ENCODE data around the gene OR52B6.
"Not testable (repeated sequence)": the region's sequence is repeated elsewhere in the genome, so short reads cannot be mapped to it uniquely, and the experiment has no call there.

OR52B6 gene

DNA sequence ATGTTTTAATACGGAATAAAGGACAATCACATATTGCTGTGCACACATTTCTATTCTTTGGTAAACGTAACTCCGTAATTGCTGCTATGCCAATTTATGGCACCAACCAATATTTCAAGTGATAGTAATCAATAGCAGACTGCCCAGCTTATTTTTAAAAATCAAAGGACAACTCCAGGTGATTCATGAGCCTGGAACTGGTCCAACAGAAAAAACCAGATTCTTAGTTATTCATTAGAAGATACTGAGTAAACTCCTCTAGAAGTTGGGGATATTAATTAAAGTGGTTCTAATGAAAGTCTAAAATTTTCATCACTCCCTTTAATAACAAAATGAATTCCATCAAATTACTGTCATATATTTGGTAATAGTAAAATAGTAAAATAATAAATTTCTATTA, 22.9 kb upstream of the OR52B6 start:
- DNase-seq (ENCODE audit: low read depth): no peak
- H3K9ac ChIP-seq (ENCODE audit: low read length): no peak overlapping the region
- H3K4me3 ChIP-seq (ENCODE audit: low read length): no peak overlapping the region
- H3K4me1 ChIP-seq (ENCODE audit: control insufficient read depth, insufficient read depth, low read length): peaks cover 4% of the 10 kb centered on the region
- no peaks in the 10 kb centered on the region for H3K27me3 ChIP-seq (replicated peaks; ENCODE audit: control insufficient read depth, insufficient read depth, low read length)
- H3K36me3 ChIP-seq (ENCODE audit: control insufficient read depth, insufficient read depth, low read length, severe bottlenecking): no peaks in the 10 kb centered on the region
- no peaks in the 10 kb centered on the region for H3K9me3 ChIP-seq (ENCODE audit: control insufficient read depth, low read length)

DNA sequence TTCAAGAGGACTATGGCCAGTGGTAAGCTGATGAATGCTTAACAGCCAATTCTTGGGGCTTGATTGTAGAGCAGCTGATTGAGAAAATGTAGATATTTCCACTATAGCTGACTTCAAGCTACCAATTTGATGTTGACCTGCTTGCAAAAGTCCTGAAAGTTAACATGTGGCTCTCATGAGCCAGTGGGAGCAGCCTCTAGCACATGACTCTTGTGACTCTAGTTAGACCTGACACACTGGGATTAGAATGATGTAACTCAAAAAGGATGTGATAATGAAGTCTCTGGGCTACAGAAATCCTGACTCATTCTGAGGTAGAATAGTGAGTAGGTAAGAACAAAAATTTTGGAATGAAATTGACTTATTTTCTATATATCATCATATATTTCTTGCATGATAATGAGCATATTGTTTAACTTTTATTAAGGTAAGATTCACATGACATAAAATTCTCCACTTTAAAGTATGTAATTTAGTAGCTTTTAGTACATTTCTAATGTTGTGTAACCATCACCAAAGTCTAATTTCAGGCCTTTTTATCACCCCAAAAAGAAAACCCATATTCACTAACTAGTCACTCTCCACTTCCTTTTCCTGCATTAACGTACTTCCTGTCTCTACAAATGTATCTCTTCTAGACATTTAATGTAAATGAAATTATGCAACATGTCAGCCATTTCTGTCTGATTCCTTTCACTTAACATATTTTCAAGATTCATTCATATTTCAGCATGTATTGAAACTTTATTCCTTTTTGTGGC, 16.2 kb upstream of the OR52B6 start:
- Histone ChIP-seq H3K27me3 (replicated peaks; ENCODE audit: control insufficient read depth, insufficient read depth, low read length) (no peaks in the 10 kb centered on the region), H3K9me3 (ENCODE audit: control insufficient read depth, low read length) (no peaks in the 10 kb centered on the region), H3K4me1 (ENCODE audit: control insufficient read depth, insufficient read depth, low read length) (no peaks in the 10 kb centered on the region), H3K9ac (ENCODE audit: low read length) (no peak overlapping the region), H3K4me3 (ENCODE audit: low read length) (no peak overlapping the region), H3K36me3 (ENCODE audit: control insufficient read depth, insufficient read depth, low read length, severe bottlenecking) (no peaks in the 10 kb centered on the region)
- DNase-seq (ENCODE audit: low read depth): no peak

DNA sequence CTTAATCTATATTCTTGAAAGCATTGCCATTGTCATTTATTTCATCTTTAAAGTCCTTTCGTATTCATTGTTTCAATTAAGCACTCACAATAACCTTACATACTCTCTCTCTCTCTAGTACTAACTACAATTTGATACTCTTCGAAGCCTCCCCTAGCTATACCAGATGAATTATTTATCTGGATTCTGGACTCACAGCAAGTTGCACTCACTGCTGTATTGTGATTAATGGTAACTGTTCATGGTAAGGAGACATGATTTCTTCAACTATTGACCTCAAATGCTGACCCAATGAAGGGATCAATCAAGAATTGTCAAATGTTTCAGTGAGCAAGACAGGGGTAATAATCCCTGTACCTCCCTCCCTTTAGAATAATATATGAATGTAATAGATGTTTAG, 6.0 kb upstream of the OR52B6 start:
- Histone ChIP-seq H3K27me3 (replicated peaks; ENCODE audit: control insufficient read depth, insufficient read depth, low read length) (peaks cover 3% of the 10 kb centered on the region), H3K9ac (ENCODE audit: low read length) (no peak overlapping the region), H3K4me1 (ENCODE audit: control insufficient read depth, insufficient read depth, low read length) (no peaks in the 10 kb centered on the region), H3K36me3 (ENCODE audit: control insufficient read depth, insufficient read depth, low read length, severe bottlenecking) (no peaks in the 10 kb centered on the region), H3K4me3 (ENCODE audit: low read length) (no peak overlapping the region), H3K9me3 (ENCODE audit: control insufficient read depth, low read length) (no peaks in the 10 kb centered on the region)
- no peak for DNase-seq (ENCODE audit: low read depth)

DNA sequence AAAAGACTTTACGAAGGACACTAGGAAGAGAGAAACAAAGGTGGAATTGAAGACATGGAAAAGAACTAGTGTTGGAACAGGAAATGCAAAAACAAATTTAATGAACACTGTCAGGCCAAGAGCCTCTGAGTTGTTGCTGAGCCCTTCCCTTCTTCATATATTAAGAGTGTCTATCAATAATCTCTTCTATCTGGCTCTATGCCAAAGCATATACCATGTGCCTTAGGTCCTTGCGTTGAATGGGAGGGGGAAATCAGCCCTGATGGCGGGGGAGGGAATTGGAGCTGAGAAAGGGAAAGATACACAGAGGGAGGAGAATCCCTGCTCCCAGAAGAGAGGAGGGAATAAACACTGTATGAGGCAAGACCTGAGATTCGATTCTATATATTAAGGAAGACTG, 5.5 kb upstream of the OR52B6 start:
- Histone ChIP-seq H3K27me3 (replicated peaks; ENCODE audit: control insufficient read depth, insufficient read depth, low read length) (peaks cover 3% of the 10 kb centered on the region), H3K4me3 (ENCODE audit: low read length) (no peak overlapping the region), H3K9ac (ENCODE audit: low read length) (no peak overlapping the region), H3K36me3 (ENCODE audit: control insufficient read depth, insufficient read depth, low read length, severe bottlenecking) (no peaks in the 10 kb centered on the region), H3K9me3 (ENCODE audit: control insufficient read depth, low read length) (no peaks in the 10 kb centered on the region), H3K4me1 (ENCODE audit: control insufficient read depth, insufficient read depth, low read length) (no peaks in the 10 kb centered on the region)
- no peak for DNase-seq (ENCODE audit: low read depth)

DNA sequence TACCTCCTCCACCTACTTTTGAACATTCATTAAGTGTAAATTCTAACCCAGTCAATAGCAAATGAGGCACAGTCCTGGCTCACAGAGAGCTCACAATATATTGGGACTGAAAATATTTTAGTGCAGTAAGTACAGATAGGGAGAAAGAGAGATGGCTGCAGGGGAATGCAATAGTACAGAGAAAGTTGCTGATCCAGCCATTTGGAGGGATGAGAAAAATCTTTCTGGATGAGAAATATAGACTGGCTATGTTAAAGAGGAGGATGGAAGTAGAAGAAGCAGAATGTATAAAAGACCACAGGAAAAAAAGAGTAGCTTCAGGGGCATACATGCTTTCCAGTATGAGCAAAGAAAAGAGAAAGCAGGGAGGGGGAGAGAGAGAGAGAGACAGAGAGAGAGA, 3.6 kb upstream of the OR52B6 start:
- no peak overlapping the region for H3K4me3 ChIP-seq (ENCODE audit: low read length)
- H3K9me3 ChIP-seq (ENCODE audit: control insufficient read depth, low read length): no peaks in the 10 kb centered on the region
- no peak overlapping the region for H3K9ac ChIP-seq (ENCODE audit: low read length)
- peaks cover 3% of the 10 kb centered on the region for H3K27me3 ChIP-seq (replicated peaks; ENCODE audit: control insufficient read depth, insufficient read depth, low read length)
- no peak for DNase-seq (ENCODE audit: low read depth)
- no peaks in the 10 kb centered on the region for H3K4me1 ChIP-seq (ENCODE audit: control insufficient read depth, insufficient read depth, low read length)
- no peaks in the 10 kb centered on the region for H3K36me3 ChIP-seq (ENCODE audit: control insufficient read depth, insufficient read depth, low read length, severe bottlenecking)

DNA sequence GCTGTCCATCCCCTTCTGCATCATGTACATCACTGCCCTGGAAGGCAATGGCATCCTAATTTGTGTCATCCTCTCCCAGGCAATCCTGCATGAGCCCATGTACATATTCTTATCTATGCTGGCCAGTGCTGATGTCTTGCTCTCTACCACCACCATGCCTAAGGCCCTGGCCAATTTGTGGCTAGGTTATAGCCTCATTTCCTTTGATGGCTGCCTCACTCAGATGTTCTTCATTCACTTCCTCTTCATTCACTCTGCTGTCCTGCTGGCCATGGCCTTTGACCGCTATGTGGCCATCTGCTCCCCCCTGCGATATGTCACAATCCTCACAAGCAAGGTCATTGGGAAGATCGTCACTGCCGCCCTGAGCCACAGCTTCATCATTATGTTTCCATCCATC, 337 bp downstream of the OR52B6 start:
- H3K9me3 ChIP-seq (ENCODE audit: control insufficient read depth, low read length): no peaks in the 10 kb centered on the region
- no peaks in the 10 kb centered on the region for H3K4me1 ChIP-seq (ENCODE audit: control insufficient read depth, insufficient read depth, low read length)
- DNase-seq (ENCODE audit: low read depth): no peak
- H3K9ac ChIP-seq (ENCODE audit: low read length): no peak overlapping the region
- no peaks in the 10 kb centered on the region for H3K36me3 ChIP-seq (ENCODE audit: control insufficient read depth, insufficient read depth, low read length, severe bottlenecking)
- no peak overlapping the region for H3K4me3 ChIP-seq (ENCODE audit: low read length)
- H3K27me3 ChIP-seq (replicated peaks; ENCODE audit: control insufficient read depth, insufficient read depth, low read length): no peaks in the 10 kb centered on the region

DNA sequence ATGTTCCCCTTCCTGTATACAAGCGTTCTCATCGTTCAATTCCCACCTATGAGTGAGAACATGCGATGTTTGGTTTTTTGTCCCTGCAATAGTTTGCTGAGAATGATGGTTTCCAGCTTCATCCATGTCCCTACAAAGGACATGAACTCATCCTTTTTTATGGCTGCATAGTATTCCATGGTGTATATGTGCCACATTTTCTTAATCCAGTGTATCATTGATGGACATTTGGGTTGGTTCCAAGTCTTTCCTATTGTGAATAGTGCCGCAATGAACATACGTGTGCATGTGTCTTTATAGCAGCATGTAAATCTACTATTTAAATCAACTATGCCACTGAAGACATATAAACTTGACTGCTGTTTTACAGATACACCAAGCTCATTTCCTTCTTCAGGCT, 3.8 kb downstream of the OR52B6 start:
- H3K4me1 ChIP-seq (ENCODE audit: control insufficient read depth, insufficient read depth, low read length); H3K9me3 ChIP-seq (ENCODE audit: control insufficient read depth, low read length); H3K9ac ChIP-seq (ENCODE audit: low read length); H3K27me3 ChIP-seq (replicated peaks; ENCODE audit: control insufficient read depth, insufficient read depth, low read length); H3K36me3 ChIP-seq (ENCODE audit: control insufficient read depth, insufficient read depth, low read length, severe bottlenecking); DNase-seq (ENCODE audit: low read depth); H3K4me3 ChIP-seq (ENCODE audit: low read length): not testable (repeated sequence)

DNA sequence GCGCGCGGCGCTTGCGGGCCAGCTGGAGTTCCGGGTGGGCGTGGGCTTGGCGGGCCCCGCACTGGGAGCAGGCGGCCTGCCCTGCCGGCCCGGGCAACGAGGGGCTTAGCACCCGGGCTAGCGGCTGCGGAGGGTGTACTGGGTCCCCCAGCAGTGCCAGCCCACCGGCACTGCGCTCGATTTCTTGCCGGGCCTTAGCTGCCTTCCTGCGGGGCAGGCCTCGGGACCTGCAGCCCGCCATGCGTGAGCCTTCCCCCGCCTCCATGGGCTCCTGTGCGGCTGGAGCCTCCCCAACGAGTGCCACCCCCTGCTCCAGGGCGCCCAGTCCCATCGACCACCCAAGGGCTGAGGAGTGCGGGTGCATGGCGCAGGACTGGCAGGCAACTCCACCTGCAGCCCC, 9.2 kb downstream of the OR52B6 start:
- not testable (repeated sequence) for DNase-seq (ENCODE audit: low read depth); H3K4me3 ChIP-seq (ENCODE audit: low read length); H3K9ac ChIP-seq (ENCODE audit: low read length); H3K4me1 ChIP-seq (ENCODE audit: control insufficient read depth, insufficient read depth, low read length); H3K9me3 ChIP-seq (ENCODE audit: control insufficient read depth, low read length); H3K36me3 ChIP-seq (ENCODE audit: control insufficient read depth, insufficient read depth, low read length, severe bottlenecking); H3K27me3 ChIP-seq (replicated peaks; ENCODE audit: control insufficient read depth, insufficient read depth, low read length)

DNA sequence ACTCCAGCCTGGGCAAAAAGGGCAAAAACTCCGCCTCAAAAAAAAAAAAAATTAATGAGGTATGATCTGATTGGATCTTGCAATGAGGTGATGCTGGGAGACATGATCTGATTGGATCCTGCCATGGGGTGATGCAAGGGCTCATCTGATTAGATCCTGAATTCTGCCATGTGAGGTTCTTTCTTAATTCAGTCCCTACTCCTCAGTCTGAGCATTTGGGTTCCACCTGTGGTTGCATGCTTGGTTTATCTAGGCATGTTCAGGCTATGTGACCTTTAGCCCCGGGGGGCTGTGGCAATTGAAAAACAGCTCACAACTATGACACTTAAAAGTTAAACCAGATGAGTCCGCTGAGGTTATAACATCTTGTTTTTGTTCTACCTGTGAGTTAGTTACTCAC, 10.9 kb downstream of the OR52B6 start:
- no peak for DNase-seq (ENCODE audit: low read depth)
- Histone ChIP-seq H3K4me1 (ENCODE audit: control insufficient read depth, insufficient read depth, low read length) (no peaks in the 10 kb centered on the region), H3K27me3 (replicated peaks; ENCODE audit: control insufficient read depth, insufficient read depth, low read length) (no peaks in the 10 kb centered on the region), H3K4me3 (ENCODE audit: low read length) (no peak overlapping the region), H3K9ac (ENCODE audit: low read length) (no peak overlapping the region), H3K36me3 (ENCODE audit: control insufficient read depth, insufficient read depth, low read length, severe bottlenecking) (no peaks in the 10 kb centered on the region), H3K9me3 (ENCODE audit: control insufficient read depth, low read length) (no peaks in the 10 kb centered on the region)

DNA sequence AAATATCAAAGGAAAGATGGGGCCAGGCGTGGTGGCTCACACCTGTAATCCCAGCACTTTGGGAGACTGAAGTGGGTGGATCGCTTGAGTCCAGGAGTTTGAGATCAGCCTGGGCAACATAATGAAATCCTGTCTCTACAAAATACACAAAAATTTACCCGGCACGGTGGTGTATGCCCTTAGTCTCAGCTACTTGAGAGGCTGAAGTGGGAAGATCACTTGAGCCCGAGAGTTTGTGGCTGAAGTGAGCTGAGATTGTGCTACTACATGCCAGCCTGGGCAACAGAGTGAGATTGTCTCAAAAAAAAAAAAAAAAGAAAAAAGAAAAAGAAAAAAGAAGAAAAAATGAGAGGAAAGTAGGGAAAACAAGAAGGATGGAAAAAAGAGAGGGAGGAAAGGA, 11.9 kb downstream of the OR52B6 start:
- Histone ChIP-seq H3K36me3 (ENCODE audit: control insufficient read depth, insufficient read depth, low read length, severe bottlenecking) (no peaks in the 10 kb centered on the region), H3K9ac (ENCODE audit: low read length) (no peak overlapping the region), H3K4me3 (ENCODE audit: low read length) (no peak overlapping the region), H3K4me1 (ENCODE audit: control insufficient read depth, insufficient read depth, low read length) (peaks cover 7% of the 10 kb centered on the region), H3K9me3 (ENCODE audit: control insufficient read depth, low read length) (no peaks in the 10 kb centered on the region), H3K27me3 (replicated peaks; ENCODE audit: control insufficient read depth, insufficient read depth, low read length) (no peaks in the 10 kb centered on the region)
- no peak for DNase-seq (ENCODE audit: low read depth)

DNA sequence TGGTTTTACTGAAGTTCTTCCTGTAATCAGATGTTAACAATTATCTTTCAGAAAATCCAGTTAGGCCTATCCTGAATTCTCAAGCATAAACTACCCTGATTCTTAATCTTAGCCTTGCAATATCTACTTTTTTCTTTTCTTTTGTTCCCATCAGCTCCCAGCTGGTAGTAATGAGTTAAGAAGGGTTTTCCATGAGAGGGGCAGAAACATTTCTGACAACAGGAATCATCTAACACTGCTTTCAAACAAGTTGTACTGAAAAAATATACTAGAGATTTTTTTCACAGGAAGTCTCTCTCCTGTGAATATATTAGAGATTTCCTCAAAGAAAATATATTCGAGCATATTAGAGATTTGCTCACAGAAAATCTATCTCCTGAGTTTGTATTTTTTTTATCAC, 12.5 kb downstream of the OR52B6 start:
- Histone ChIP-seq H3K9me3 (ENCODE audit: control insufficient read depth, low read length) (no peaks in the 10 kb centered on the region), H3K27me3 (replicated peaks; ENCODE audit: control insufficient read depth, insufficient read depth, low read length) (no peaks in the 10 kb centered on the region), H3K9ac (ENCODE audit: low read length) (no peak overlapping the region), H3K4me3 (ENCODE audit: low read length) (no peak overlapping the region), H3K36me3 (ENCODE audit: control insufficient read depth, insufficient read depth, low read length, severe bottlenecking) (no peaks in the 10 kb centered on the region), H3K4me1 (ENCODE audit: control insufficient read depth, insufficient read depth, low read length) (peaks cover 12% of the 10 kb centered on the region)
- DNase-seq (ENCODE audit: low read depth): no peak

DNA sequence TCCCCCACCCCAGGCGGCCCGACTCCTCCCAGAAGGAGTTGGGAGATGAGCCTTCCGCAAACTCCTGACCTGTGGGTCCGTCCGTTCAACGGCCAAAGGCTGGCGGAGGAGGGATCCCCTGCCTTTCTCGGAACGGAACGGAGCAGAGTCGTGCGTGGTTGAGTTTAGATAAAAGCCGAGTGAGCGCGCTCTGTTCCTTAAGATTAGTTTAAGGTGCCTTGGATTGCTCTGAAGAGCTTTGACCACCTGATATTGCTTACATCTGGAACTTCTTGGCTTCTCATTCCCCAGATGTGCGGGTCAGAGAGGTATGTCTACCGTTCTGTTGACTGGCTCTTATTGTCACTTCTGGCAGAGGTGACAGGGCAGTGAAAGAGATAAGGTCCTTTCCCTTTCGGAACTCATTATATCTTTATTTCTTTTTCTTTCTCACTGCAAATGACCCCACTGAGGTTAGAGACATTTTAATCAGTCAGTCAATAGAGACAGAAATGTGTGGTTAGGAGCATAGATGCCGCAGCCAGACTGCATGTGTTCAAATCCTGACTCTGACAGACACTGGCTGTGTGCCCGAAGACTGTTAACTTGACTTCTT, 16.0 kb downstream of the OR52B6 start, which contains the start of gene TRIM6:
Gene TRIM6, plus strand, starts transcription at position 31 of the 595 bp plus-strand sequence. Its CDS starts 261 bp downstream, at position 292.
- DNase-seq (ENCODE audit: low read depth): peak; percentile 55
- Histone ChIP-seq H3K4me3 (ENCODE audit: low read length) (peak within 1 kb of the TSS; percentile 88), H3K36me3 (ENCODE audit: control insufficient read depth, insufficient read depth, low read length, severe bottlenecking) (no peaks in the 10 kb centered on the region), H3K27me3 (replicated peaks; ENCODE audit: control insufficient read depth, insufficient read depth, low read length) (no peaks in the 10 kb centered on the region), H3K4me1 (ENCODE audit: control insufficient read depth, insufficient read depth, low read length) (peaks cover 17% of the 10 kb centered on the region), H3K9me3 (ENCODE audit: control insufficient read depth, low read length) (no peaks in the 10 kb centered on the region), H3K9ac (ENCODE audit: low read length) (peak within 1 kb of the TSS; percentile 86)
